Neural cell (in vitro differentiated cells): ENCODE results near the gene RASL10A.

ENCODE experiments used
- EP300 ChIP-seq: fragments of 450-650 bp; conservative IDR thresholded peaks from 2 replicates; pipeline ENCODE4 v1.6.1; 2014; ENCODE audit warnings: antibody characterized with exemption, mild to moderate bottlenecking, moderate library complexity; ENCODE audit not compliant: poor library complexity, severe bottlenecking
- EZH2 ChIP-seq: fragments of 200-600, 300-800 bp; shearing (Covaris generic), sonication (generic); IDR thresholded peaks from 2 replicates; pipeline ENCODE4 v1.6.1; 2014; ENCODE audit warnings: antibody characterized with exemption, low read length, borderline replicate concordance, mild to moderate bottlenecking; ENCODE audit not compliant: insufficient read depth, poor library complexity, severe bottlenecking
- POLR2AphosphoS5 ChIP-seq: IDR thresholded peaks from 2 replicates; pipeline ENCODE4 v1.6.1; 2012
- RAD21 ChIP-seq: fragments of 450-650 bp; conservative IDR thresholded peaks from 2 replicates; pipeline ENCODE4 v1.6.1; 2014; ENCODE audit warnings: antibody characterized with exemption, mild to moderate bottlenecking, moderate library complexity
- TF ChIP-seq, protein P1 (sequence below): fragments of 450-650 bp; IDR thresholded peaks from 2 replicates; pipeline ENCODE4 v1.5.1; 2014; ENCODE audit warnings: antibody characterized with exemption, mild to moderate bottlenecking, moderate library complexity; ENCODE audit not compliant: poor library complexity, severe bottlenecking
- TF ChIP-seq, protein P2 (sequence below): IDR thresholded peaks from 2 replicates; pipeline ENCODE4 v1.6.1; 2012; ENCODE audit warnings: borderline replicate concordance

DNA sequence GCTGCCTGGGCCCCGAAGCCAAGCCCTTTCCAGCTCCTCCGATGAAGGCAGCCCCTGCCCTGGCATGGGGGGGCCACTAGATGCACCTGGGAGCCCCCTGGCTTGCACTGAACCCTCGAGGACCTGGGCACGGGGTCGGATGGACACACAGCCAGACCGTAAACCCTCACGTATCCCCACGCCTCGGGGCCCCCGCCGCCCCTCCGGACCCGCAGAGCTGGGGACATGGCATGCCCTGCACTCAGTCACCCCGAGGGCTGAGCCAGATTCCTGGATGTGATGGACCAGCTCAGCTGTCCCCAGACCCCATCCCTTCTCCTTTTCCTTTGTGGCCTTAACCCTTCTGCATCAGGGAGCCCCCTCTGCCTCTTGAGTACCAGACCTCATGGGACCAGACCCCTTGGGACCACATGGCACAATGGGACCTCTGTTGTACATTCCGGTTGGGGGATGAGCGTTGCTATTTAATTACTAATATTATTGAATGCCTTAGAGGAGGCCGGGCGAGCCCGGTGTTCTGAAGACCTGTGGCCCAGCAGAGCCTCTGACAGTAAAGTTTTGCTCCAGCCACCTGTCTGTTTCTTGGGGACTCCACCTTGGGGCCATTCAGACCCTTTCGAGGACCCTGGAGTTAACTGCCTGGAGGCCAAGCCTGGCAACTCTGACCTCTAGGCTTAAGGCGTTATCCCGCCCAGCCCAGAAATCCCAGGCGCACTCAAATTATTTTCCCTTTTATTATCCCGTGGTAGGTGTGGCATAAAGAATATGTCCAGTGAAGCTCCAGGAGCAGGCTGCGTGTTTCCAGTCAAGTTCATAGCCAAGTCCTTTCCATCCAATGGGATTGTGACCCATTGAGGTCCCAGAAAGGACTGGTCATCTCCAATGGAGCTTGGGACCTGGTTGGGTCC is 3.0 kb downstream of the RASL10A start:
- TF ChIP-seq, protein P1, sequence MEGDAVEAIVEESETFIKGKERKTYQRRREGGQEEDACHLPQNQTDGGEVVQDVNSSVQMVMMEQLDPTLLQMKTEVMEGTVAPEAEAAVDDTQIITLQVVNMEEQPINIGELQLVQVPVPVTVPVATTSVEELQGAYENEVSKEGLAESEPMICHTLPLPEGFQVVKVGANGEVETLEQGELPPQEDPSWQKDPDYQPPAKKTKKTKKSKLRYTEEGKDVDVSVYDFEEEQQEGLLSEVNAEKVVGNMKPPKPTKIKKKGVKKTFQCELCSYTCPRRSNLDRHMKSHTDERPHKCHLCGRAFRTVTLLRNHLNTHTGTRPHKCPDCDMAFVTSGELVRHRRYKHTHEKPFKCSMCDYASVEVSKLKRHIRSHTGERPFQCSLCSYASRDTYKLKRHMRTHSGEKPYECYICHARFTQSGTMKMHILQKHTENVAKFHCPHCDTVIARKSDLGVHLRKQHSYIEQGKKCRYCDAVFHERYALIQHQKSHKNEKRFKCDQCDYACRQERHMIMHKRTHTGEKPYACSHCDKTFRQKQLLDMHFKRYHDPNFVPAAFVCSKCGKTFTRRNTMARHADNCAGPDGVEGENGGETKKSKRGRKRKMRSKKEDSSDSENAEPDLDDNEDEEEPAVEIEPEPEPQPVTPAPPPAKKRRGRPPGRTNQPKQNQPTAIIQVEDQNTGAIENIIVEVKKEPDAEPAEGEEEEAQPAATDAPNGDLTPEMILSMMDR: no peak
- TF ChIP-seq EZH2 (no peak), RAD21 (no peak), EP300 (no peak), POLR2AphosphoS5 (no peak)
- TF ChIP-seq, protein P2, sequence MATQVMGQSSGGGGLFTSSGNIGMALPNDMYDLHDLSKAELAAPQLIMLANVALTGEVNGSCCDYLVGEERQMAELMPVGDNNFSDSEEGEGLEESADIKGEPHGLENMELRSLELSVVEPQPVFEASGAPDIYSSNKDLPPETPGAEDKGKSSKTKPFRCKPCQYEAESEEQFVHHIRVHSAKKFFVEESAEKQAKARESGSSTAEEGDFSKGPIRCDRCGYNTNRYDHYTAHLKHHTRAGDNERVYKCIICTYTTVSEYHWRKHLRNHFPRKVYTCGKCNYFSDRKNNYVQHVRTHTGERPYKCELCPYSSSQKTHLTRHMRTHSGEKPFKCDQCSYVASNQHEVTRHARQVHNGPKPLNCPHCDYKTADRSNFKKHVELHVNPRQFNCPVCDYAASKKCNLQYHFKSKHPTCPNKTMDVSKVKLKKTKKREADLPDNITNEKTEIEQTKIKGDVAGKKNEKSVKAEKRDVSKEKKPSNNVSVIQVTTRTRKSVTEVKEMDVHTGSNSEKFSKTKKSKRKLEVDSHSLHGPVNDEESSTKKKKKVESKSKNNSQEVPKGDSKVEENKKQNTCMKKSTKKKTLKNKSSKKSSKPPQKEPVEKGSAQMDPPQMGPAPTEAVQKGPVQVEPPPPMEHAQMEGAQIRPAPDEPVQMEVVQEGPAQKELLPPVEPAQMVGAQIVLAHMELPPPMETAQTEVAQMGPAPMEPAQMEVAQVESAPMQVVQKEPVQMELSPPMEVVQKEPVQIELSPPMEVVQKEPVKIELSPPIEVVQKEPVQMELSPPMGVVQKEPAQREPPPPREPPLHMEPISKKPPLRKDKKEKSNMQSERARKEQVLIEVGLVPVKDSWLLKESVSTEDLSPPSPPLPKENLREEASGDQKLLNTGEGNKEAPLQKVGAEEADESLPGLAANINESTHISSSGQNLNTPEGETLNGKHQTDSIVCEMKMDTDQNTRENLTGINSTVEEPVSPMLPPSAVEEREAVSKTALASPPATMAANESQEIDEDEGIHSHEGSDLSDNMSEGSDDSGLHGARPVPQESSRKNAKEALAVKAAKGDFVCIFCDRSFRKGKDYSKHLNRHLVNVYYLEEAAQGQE: no peak
